Left lung (tissue), 10 donors: ENCODE measurements around the gene USP53. TPM values are rescaled to one million over a fixed set of nuclear protein-coding genes. Genes with fewer than 3 reads are reported as not detected.
A peak's percentile ranks its signal among the peaks of the same experiment; 100 is the strongest.

ENCODE experiments used
- ATAC-seq: fragments of 200-7000 bp; cut with Tn5 transposase; one replicate; pipeline ENCODE4 v1.9.1; 2020; ENCODE audit warnings: moderate library complexity
- DNase-seq, 4 donors: peaks; one replicate each; pipeline ENCODE4 v3.0.0-alpha.2; 2013 to 2020
- H3K27ac ChIP-seq, 2 donors: fragments of 200-600 bp; sonication (generic) in 1 of 2; one replicate each; pipeline versions ENCODE4 v1.5.0 to v1.8.0; 2020 to 2021
- H3K27me3 ChIP-seq, 2 donors: fragments of 200-600 bp; sonication (generic) in 1 of 2; one replicate each; pipeline versions ENCODE4 v1.5.0 to v1.8.0; 2020 to 2021
- H3K36me3 ChIP-seq, 2 donors: fragments of 200-600 bp; sonication (generic) in 1 of 2; one replicate each; pipeline versions ENCODE4 v1.5.0 to v1.8.0; 2020 to 2021
- H3K4me1 ChIP-seq, 2 donors: fragments of 200-600 bp; one replicate each; pipeline ENCODE4 v1.8.0; 2021
- H3K4me3 ChIP-seq, 2 donors: fragments of 200-600 bp; sonication (generic) in 1 of 2; one replicate each; pipeline versions ENCODE4 v1.5.0 to v1.8.0; 2020 to 2021; ENCODE audit warnings: mild to moderate bottlenecking in 1 of 2
- H3K9me3 ChIP-seq, 2 donors: fragments of 200-600 bp; sonication (generic) in 1 of 2; one replicate each; pipeline versions ENCODE4 v1.5.0 to v1.8.0; 2020 to 2021
- intact Hi-C, 2 donors: fragments of 100-400 bp; cut with DNase I; formaldehyde crosslinking; loops; one replicate each; pipeline versions ENCODE4 v1.11.2 to v1.14.2; 2022
- polyA plus RNA-seq, 6 donors: library from polyadenylated mRNA; unstranded; fragments of 120-200 nt; gene quantifications; one replicate each; pipeline ENCODE4 v1.2.1, GENCODE V29; 2013; ENCODE audit not compliant: insufficient read length in 6 of 6
- total RNA-seq, 2 donors: library from RNA; stranded (reverse); fragmentation: NEBNext Ultra II Directional; extraction: Animal tissue kit (Norgen Biotek cat#: 25700); gene quantifications; one replicate each; pipeline ENCODE4 v1.2.1, GENCODE V29; 2021
- TF ChIP-seq, protein P1 (sequence below), 2 donors: fragments of 200-600 bp; sonication (generic) in 1 of 2; IDR thresholded peaks; one replicate each; pipeline versions ENCODE4 v1.5.0 to v1.8.0; 2021; ENCODE audit warnings: antibody characterized with exemption in 2 of 2
- donor health status: DM: no; HTN: yes; CAD: no.
- donor health status: DM: no; HTN: no; CAD: no.

The USP53 gene
- total and polyA plus RNA-seq, 8 donors = 25.4 to 51.5 (median 30.6) TPM

DNA sequence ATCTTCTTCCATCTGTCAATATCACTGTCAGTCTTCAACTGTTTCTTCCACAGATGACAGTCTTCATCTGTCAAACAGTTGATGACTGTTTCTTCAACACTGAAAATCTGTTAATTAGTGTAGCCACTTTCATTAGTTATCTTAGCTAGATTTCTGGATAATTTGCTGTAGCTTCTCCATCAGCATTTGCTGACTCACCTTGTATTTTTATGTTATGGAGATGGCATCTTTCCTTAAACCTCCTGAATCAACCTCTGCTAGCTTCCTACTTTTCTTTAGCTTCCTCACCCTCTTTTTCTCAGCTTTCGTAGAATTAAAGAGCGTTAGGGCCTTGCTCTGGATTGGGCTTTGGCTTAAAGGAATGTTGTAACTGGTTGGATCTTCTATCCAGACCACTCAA, 25.1 kb downstream of the USP53 start:
- H3K9me3 ChIP-seq = no peaks in the 10 kb centered on the region
- H3K4me3 ChIP-seq = no peak overlapping the region
- TF ChIP-seq, protein P1, sequence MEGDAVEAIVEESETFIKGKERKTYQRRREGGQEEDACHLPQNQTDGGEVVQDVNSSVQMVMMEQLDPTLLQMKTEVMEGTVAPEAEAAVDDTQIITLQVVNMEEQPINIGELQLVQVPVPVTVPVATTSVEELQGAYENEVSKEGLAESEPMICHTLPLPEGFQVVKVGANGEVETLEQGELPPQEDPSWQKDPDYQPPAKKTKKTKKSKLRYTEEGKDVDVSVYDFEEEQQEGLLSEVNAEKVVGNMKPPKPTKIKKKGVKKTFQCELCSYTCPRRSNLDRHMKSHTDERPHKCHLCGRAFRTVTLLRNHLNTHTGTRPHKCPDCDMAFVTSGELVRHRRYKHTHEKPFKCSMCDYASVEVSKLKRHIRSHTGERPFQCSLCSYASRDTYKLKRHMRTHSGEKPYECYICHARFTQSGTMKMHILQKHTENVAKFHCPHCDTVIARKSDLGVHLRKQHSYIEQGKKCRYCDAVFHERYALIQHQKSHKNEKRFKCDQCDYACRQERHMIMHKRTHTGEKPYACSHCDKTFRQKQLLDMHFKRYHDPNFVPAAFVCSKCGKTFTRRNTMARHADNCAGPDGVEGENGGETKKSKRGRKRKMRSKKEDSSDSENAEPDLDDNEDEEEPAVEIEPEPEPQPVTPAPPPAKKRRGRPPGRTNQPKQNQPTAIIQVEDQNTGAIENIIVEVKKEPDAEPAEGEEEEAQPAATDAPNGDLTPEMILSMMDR (IDR thresholded peaks at IDR 0.05) = no peak
- H3K27ac ChIP-seq = peak overlapping the region in 1 of 2 donors; percentile 29
- intact Hi-C loops = no loop called here
- no peak for DNase-seq
- no peak for ATAC-seq
- H3K36me3 ChIP-seq = peaks cover 0 to 3% of the 10 kb centered on the region in 2 donors
- H3K4me1 ChIP-seq = peaks cover 0 to 12% of the 10 kb centered on the region in 2 donors
- no peaks in the 10 kb centered on the region for H3K27me3 ChIP-seq

DNA sequence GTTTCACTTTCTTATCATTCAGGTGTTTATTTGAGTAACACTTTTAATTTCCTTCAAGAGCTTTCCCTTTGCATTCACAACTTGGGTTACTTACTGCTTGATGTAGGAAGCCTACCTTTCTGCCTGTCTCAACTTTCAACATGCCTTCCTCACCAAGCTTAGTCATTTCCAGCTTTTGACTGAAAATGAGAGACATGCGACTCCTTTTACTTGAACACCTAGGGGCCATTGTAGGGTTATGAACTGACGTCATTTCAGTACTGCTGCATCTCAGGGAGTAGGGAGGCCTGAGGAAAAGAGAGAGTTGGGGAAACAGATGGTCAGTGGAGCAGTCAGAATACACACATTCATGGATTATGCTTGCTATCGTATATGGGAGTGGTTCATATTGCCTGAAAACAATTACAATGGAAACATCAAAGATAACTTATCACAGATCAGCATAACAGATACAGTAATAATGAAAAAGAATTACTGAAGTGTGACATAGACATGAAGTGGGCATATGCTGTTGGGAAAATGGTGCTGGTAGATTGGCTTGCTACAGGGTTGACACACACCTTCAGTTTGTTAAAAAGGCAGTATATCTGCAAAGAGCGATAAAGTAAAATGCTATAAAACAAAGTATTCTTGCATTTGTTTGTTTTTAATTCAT, 25.7 kb downstream of the USP53 start:
- intact Hi-C loops = no loop called here
- DNase-seq (no peak), ATAC-seq (peak; percentile 69)
- H3K9me3 ChIP-seq = no peaks in the 10 kb centered on the region
- peak overlapping the region in 1 of 2 donors; percentile 29 for H3K27ac ChIP-seq
- peaks cover 0 to 3% of the 10 kb centered on the region in 2 donors for H3K36me3 ChIP-seq
- no peak overlapping the region for H3K4me3 ChIP-seq
- H3K4me1 ChIP-seq = peaks cover 0 to 10% of the 10 kb centered on the region in 2 donors
- H3K27me3 ChIP-seq = no peaks in the 10 kb centered on the region
- TF ChIP-seq, protein P1 (IDR thresholded peaks at IDR 0.05) = no peak

DNA sequence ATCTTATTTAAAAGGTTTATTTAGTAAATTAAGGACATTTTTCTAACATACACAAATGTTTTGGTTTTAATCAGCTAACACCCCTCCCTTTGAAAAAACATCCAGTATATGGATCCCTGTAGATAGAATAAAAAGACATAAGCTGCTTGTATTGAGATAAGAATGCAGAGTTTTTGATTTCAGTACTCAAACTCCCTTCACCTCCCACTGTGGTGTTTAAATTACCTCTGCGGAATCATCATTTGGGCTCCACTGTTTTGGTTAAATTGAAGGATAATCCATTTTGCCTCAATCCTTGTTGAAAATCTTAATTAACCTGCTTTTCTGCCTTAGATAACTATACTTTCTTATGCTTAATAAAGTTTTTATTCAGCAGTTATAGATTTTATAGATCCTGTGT, 27.6 kb downstream of the USP53 start:
- Histone ChIP-seq H3K27ac (no peak overlapping the region), H3K4me1 (peaks cover 0 to 12% of the 10 kb centered on the region in 2 donors), H3K27me3 (no peaks in the 10 kb centered on the region), H3K9me3 (no peaks in the 10 kb centered on the region), H3K36me3 (peaks cover 0 to 3% of the 10 kb centered on the region in 2 donors), H3K4me3 (no peak overlapping the region)
- ATAC-seq (no peak), DNase-seq (no peak)
- TF ChIP-seq, protein P1 (IDR thresholded peaks at IDR 0.05) = no peak
- intact Hi-C loops = no loop called here

DNA sequence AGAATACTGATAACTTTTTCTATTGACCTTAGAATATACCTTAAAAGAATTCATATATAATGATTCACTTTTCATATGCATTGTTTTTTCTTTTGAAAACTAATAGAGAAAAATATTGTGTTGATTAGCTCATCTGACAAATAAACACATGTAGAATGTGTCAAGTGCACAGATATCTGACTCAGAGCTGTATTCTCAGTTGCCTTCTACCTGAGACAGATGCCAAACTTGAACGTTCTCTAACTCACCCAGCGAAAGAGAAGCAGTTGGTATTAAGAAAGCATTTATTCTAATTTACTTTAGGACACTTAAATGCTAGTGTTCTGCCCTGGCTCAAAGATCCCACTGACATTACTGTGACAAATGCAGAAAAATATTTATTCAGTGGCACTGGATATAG, 28.1 kb downstream of the USP53 start:
- intact Hi-C loops = no loop called here
- ATAC-seq (no peak), DNase-seq (no peak)
- no peaks in the 10 kb centered on the region for H3K27me3 ChIP-seq
- no peak overlapping the region for H3K27ac ChIP-seq
- H3K4me1 ChIP-seq = peaks cover 0 to 15% of the 10 kb centered on the region in 2 donors
- peaks cover 0 to 3% of the 10 kb centered on the region in 2 donors for H3K36me3 ChIP-seq
- no peaks in the 10 kb centered on the region for H3K9me3 ChIP-seq
- H3K4me3 ChIP-seq = no peak overlapping the region
- TF ChIP-seq, protein P1 (IDR thresholded peaks at IDR 0.05) = no peak

DNA sequence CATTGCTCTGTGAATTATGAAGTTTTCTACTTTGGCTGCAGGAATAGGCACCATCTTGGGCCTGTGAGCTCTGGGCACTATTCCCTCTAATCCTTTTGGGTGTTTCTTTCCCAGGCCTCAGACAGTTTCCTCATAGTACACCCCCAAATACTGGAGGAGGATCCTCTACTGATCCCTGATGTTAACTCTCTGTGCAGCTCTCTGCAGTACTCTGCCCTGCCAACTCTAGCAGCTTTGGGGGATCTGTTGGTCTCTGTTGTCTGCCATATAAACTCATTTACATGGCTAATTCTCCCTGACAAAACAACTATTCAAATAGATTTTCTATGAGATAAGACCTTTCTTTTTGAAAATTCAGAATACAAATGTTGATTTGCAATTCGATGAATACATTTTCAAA, 29.9 kb downstream of the USP53 start:
- Histone ChIP-seq H3K4me1 (peaks cover 0 to 15% of the 10 kb centered on the region in 2 donors), H3K27me3 (no peaks in the 10 kb centered on the region), H3K27ac (no peak overlapping the region), H3K36me3 (peaks cover 0 to 15% of the 10 kb centered on the region in 2 donors), H3K9me3 (no peaks in the 10 kb centered on the region), H3K4me3 (no peak overlapping the region)
- ATAC-seq (no peak), DNase-seq (no peak)
- TF ChIP-seq, protein P1 (IDR thresholded peaks at IDR 0.05) = no peak
- intact Hi-C loops = no loop called here
